ENCODE measurements around the gene PDE8A. TPM values are rescaled to one million over a fixed set of nuclear protein-coding genes. Genes with fewer than 3 reads are reported as not detected.

The PDE8A gene
- total RNA-seq, 1 experiment from 2014 or later, result 32.0 TPM

DNA sequence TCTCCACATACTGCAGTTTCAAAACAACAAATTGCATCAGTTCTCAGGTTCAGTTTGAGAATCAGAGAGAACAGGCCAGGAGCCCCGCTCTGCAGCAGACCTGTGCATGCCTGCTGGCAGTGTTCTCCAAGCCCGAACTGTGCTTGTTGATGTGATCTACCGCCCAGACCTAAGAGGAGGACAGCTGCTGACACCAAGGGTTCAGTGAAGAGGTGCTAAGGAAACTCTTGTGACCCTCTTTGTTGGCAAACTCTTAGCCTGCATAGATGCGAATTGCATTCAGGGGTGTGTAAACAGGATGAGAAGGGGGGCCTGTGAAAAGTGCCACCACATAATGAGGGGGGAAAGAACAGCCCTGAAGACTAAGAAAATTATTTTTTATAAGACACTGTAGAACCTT, 89.8 kb downstream of the PDE8A start:
- H3K4me3 Mint-ChIP-seq (ENCODE audit: unreplicated experiment), result no peak overlapping the region
- H3K27me3 Mint-ChIP-seq (ENCODE audit: insufficient read depth, unreplicated experiment), result no peaks in the 10 kb centered on the region
- no peaks in the 10 kb centered on the region for H3K36me3 ChIP-seq (ENCODE audit: control insufficient read depth, insufficient read depth, low read length)
- no peaks in the 10 kb centered on the region for H3K9me3 Mint-ChIP-seq (ENCODE audit: unreplicated experiment)
- H3K4me3 ChIP-seq (ENCODE audit: low read depth, low read length), result no peak overlapping the region
- intact Hi-C loops (cut with micrococcal nuclease; ENCODE audit: unreplicated experiment), result no loop called here
- no TSS peak for BruUV-seq (replicated peaks)
- CTCF ChIA-PET, result no interaction called here
- no peak for DNase-seq
- H3K36me3 Mint-ChIP-seq (ENCODE audit: insufficient read depth, unreplicated experiment), result peaks cover 6% of the 10 kb centered on the region
- POLR2A ChIA-PET, result no interaction called here
- H3K4me1 Mint-ChIP-seq (ENCODE audit: low read depth, unreplicated experiment), result no peaks in the 10 kb centered on the region
- no peak overlapping the region for H3K27ac Mint-ChIP-seq (ENCODE audit: unreplicated experiment)
- no peak for TF ChIP-seq CTCF (IDR thresholded peaks at IDR 0.05; ENCODE audit: insufficient read depth in 1 of 2, low read depth in 1 of 2, low read length in 1 of 2, severe bottlenecking in 1 of 2, unreplicated experiment in 1 of 2)
- H3K9me3 ChIP-seq, result no peaks in the 10 kb centered on the region
- H3K4me1 ChIP-seq, result no peaks in the 10 kb centered on the region
- no peaks in the 10 kb centered on the region for H3K27me3 ChIP-seq (replicated peaks; ENCODE audit: control insufficient read depth, insufficient read depth, low read length)

GRCh38 chr15:85072917-85073316, 91.3 kb downstream of the PDE8A start:
- H3K4me1 ChIP-seq, result no peaks in the 10 kb centered on the region
- no peaks in the 10 kb centered on the region for H3K4me1 Mint-ChIP-seq (ENCODE audit: low read depth, unreplicated experiment)
- H3K36me3 Mint-ChIP-seq (ENCODE audit: insufficient read depth, unreplicated experiment), result peaks cover 7% of the 10 kb centered on the region
- H3K4me3 Mint-ChIP-seq (ENCODE audit: unreplicated experiment), result no peak overlapping the region
- CTCF ChIA-PET, result no interaction called here
- no peaks in the 10 kb centered on the region for H3K36me3 ChIP-seq (ENCODE audit: control insufficient read depth, insufficient read depth, low read length)
- intact Hi-C loops (cut with micrococcal nuclease; ENCODE audit: unreplicated experiment), result no loop called here
- H3K27me3 Mint-ChIP-seq (ENCODE audit: insufficient read depth, unreplicated experiment), result no peaks in the 10 kb centered on the region
- H3K27me3 ChIP-seq (replicated peaks; ENCODE audit: control insufficient read depth, insufficient read depth, low read length), result no peaks in the 10 kb centered on the region
- H3K27ac Mint-ChIP-seq (ENCODE audit: unreplicated experiment), result no peak overlapping the region
- H3K9me3 Mint-ChIP-seq (ENCODE audit: unreplicated experiment), result no peaks in the 10 kb centered on the region
- BruUV-seq (replicated peaks), result no TSS peak
- no peak for TF ChIP-seq CTCF (IDR thresholded peaks at IDR 0.05; ENCODE audit: insufficient read depth in 1 of 2, low read depth in 1 of 2, low read length in 1 of 2, severe bottlenecking in 1 of 2, unreplicated experiment in 1 of 2)
- DNase-seq, result no peak
- no peaks in the 10 kb centered on the region for H3K9me3 ChIP-seq
- H3K4me3 ChIP-seq (ENCODE audit: low read depth, low read length), result no peak overlapping the region
- POLR2A ChIA-PET, result no interaction called here

- TF ChIP-seq CTCF (IDR thresholded peaks at IDR 0.05; ENCODE audit: insufficient read depth in 1 of 2, low read depth in 1 of 2, low read length in 1 of 2, severe bottlenecking in 1 of 2, unreplicated experiment in 1 of 2), result no peak
- Mint-ChIP-seq H3K9me3 (ENCODE audit: unreplicated experiment) (no peaks in the 10 kb centered on the region), H3K27ac (ENCODE audit: unreplicated experiment) (no peak overlapping the region), H3K27me3 (ENCODE audit: insufficient read depth, unreplicated experiment) (no peaks in the 10 kb centered on the region), H3K4me3 (ENCODE audit: unreplicated experiment) (no peak overlapping the region), H3K36me3 (ENCODE audit: insufficient read depth, unreplicated experiment) (peaks cover 9% of the 10 kb centered on the region), H3K4me1 (ENCODE audit: low read depth, unreplicated experiment) (no peaks in the 10 kb centered on the region)
- ChIA-PET CTCF (no interaction called here), POLR2A (no interaction called here)
- BruUV-seq (replicated peaks), result no TSS peak
- no peak for DNase-seq
- intact Hi-C loops (cut with micrococcal nuclease; ENCODE audit: unreplicated experiment), result no loop called here
- H3K36me3 ChIP-seq (ENCODE audit: control insufficient read depth, insufficient read depth, low read length), result no peaks in the 10 kb centered on the region
- H3K4me3 ChIP-seq (ENCODE audit: low read depth, low read length), result no peak overlapping the region
- no peaks in the 10 kb centered on the region for H3K27me3 ChIP-seq (replicated peaks; ENCODE audit: control insufficient read depth, insufficient read depth, low read length)
- no peaks in the 10 kb centered on the region for H3K4me1 ChIP-seq
- no peaks in the 10 kb centered on the region for H3K9me3 ChIP-seq
Observed at GRCh38 chr15:85073556-85074194, 92.0 kb downstream of the PDE8A start.
